Measurements from ENCODE around the gene ZSCAN16. TPM values are rescaled to one million over a fixed set of nuclear protein-coding genes. Genes with fewer than 3 reads are reported as not detected.

The ZSCAN16 gene
- under 0.01 and 0.89 TPM in 2 replicates for total RNA-seq

DNA sequence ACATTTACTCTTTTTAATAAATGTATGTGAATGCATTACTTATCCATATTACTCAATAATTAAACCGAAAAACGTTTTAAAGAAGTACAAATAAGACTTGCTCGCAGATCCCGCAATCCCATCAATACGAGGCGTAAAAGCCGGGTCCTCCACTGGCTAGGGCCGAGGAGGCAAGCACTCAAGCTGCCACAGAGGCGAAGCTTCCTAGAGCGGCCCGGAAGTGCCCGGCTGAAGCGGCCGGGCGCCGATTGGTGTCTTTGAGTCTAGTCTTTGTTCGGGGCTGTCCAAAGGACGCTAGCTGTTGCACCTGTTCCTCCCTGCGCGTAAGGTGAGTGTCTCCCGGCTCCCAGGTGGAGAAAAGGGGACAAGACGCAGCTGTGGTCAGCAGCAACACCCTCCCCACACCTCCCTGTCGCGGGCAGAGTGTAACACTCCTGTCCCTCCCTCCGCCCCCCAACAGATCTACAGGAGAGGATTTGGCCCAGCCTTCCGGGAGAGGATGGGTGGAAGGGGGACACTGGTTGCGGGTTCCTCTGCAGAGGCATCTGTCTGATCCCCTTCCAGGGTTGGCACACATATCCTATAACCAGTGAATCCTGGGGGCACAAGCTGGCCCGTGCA lies at the start of gene ZSCAN16:
ZSCAN16 (plus strand) TSS at position 260 of the 621 bp plus-strand sequence. CDS start 835 bp downstream, outside the sequence.

DNA sequence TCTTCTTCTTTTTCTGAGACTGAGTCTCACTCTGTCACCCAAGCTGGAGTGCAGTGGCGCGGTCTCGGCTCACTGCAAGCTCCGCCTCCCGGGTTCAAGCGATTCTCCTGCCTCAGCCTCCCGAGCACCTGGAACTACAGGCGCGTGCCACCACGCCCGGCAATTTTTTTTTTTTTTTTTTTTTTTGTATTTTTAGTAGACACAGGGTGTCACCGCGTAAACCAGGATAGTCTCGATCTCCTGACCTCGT lies 44.1 kb upstream of the ZSCAN16 start, which contains the start of gene ZNF165:
ZNF165 (plus strand) TSS at position 188 of the 250 bp plus-strand sequence. CDS start 4,913 bp downstream, outside the sequence.

DNA sequence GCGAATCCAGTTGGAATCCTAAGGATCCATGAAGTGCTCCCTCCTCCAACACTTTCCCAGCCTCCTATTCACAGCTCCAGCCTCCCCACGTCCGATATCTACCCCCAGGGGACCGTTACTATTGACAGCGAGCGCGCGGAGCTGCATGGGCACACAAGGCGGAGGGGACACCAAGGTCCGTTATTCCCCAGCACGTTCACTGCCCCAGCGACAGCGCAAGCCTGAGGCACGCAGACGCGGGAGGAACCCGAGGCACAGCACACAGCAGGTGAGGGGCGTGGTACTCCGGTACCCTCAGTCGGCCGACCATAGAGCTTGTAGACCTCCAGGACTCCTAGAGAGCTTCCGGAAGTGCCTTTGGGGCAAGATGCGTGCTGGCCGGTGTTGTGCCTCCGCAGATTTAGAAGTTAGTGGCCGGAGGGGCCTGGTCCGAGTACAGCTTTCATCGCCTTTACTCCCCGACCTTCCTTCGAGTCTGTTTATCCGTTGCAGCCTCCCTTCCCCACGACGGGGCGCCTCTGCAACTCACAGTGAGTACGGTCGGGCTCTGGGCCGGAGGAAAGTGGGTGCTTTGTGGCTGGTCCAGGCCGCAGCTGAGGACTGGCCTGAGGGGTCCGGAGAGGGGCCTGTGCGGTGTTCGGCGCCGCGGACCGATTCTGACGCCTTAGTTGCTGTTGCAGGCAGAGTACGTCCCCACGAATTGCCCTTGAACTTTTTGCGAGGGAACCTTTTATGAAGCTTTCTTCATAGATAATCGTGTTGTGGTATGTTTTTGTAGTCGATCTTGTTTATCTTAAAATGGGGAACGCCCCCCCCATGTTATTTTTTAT lies 17.3 kb downstream of the ZSCAN16 start, which contains the start of gene ZKSCAN8:
ZKSCAN8 (plus strand) TSS at position 384 of the 830 bp plus-strand sequence. CDS start 6,525 bp downstream, outside the sequence.

Other genes starting within 250 kb of the ZSCAN16 start
- not detected in 2 replicates for gene OR2B2, start 212.2 kb upstream of the ZSCAN16 start, total RNA-seq
- not detected in 2 replicates for gene OR2B6, start 167.4 kb upstream of the ZSCAN16 start, total RNA-seq
- gene ZNF165, start 44.0 kb upstream of the ZSCAN16 start, total RNA-seq, result 0.18 and 1.2 TPM in 2 replicates
- 7.6 and 8.6 TPM in 2 replicates for gene ZKSCAN8, start 17.3 kb downstream of the ZSCAN16 start, total RNA-seq
- 4.9 and 6.4 TPM in 2 replicates for gene ZSCAN9, start 100.7 kb downstream of the ZSCAN16 start, total RNA-seq
- 4.3 and 4.4 TPM in 2 replicates for gene ZKSCAN4, start 127.7 kb downstream of the ZSCAN16 start, total RNA-seq
- 0.29 and 1.6 TPM in 2 replicates for gene NKAPL, start 134.7 kb downstream of the ZSCAN16 start, total RNA-seq
- gene ZSCAN26, start 142.5 kb downstream of the ZSCAN16 start, total RNA-seq, result 13.8 and 16.7 TPM in 2 replicates
- 5.5 TPM in 2 replicates for gene PGBD1, start 157.0 kb downstream of the ZSCAN16 start, total RNA-seq
- gene ZSCAN31, start 211.5 kb downstream of the ZSCAN16 start, total RNA-seq, result 6.2 and 7.2 TPM in 2 replicates
- 2.9 and 3.9 TPM in 2 replicates for gene ZKSCAN3, start 225.3 kb downstream of the ZSCAN16 start, total RNA-seq

All from myometrial cell (primary cell).